GM06990 (cell line): ENCODE measurements around the gene PARP3.

Experiments used
- DNase-seq: peaks from one replicate; pipeline ENCODE4 v3.0.0-alpha.2; 2011; ENCODE audit not compliant: insufficient read length; ENCODE audit errors: extremely low read depth
- H3K27me3 ChIP-seq: replicated peaks from 2 replicates; pipeline ENCODE4 v1.6.0; 2011; ENCODE audit warnings: low read length; ENCODE audit not compliant: control insufficient read depth, insufficient read depth
- H3K36me3 ChIP-seq: 2 replicates; pipeline ENCODE4 v1.5.1; 2011; ENCODE audit warnings: low read length; ENCODE audit not compliant: control insufficient read depth, insufficient read depth
- H3K4me3 ChIP-seq: replicated peaks from 2 replicates; pipeline ENCODE4 v1.5.1; 2011; ENCODE audit warnings: low read depth, mild to moderate bottlenecking, control low read depth, low read length
- TF ChIP-seq, protein P1 (sequence below): IDR thresholded peaks from 2 replicates; pipeline ENCODE4 v1.5.1; 2011; ENCODE audit warnings: low read length, control low read depth, mild to moderate bottlenecking, inconsistent platforms; ENCODE audit not compliant: insufficient read depth, poor library complexity, severe bottlenecking

PARP3 gene

GRCh38 chr3:51933471-51934138 is 8.6 kb upstream of the PARP3 start:
- TF ChIP-seq, protein P1, sequence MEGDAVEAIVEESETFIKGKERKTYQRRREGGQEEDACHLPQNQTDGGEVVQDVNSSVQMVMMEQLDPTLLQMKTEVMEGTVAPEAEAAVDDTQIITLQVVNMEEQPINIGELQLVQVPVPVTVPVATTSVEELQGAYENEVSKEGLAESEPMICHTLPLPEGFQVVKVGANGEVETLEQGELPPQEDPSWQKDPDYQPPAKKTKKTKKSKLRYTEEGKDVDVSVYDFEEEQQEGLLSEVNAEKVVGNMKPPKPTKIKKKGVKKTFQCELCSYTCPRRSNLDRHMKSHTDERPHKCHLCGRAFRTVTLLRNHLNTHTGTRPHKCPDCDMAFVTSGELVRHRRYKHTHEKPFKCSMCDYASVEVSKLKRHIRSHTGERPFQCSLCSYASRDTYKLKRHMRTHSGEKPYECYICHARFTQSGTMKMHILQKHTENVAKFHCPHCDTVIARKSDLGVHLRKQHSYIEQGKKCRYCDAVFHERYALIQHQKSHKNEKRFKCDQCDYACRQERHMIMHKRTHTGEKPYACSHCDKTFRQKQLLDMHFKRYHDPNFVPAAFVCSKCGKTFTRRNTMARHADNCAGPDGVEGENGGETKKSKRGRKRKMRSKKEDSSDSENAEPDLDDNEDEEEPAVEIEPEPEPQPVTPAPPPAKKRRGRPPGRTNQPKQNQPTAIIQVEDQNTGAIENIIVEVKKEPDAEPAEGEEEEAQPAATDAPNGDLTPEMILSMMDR: no peak
- H3K36me3 ChIP-seq: peaks cover 40% of the 10 kb centered on the region

DNA sequence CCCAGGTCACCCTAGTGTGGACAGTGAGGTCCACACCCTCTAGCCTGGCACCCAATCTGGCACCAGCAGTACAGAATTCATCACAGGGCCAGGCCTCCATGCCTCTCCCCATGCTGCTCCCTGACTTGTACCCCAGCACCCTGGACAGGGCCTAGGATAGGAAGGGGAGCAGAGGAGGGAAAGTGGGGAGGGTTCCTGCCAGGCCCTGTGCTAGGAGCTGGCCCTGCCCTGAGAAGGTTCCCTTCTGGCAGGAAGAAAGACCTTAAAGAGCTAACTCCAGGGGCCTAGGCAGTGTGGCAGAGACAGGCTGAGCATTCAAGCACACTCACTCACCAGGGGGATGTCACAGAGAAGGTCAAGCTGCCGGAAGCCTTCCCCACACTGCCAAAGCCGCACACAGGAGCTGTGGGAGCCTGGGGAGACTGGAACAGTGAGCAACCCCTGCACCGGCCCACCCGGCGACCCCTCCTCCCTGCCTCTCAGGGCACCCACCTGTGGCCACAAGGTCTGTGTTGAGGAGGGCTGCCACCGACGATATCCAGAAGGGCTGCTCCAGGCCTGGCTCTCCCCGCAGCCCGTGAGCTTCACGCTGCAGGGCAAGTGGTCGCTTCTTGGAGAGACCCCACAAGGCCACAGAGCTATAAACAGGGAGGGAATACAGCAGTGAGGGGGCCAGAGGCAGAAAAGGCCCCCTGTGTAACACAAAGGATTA is 7.9 kb upstream of the PARP3 start:
- DNase-seq: no peak
- Histone ChIP-seq H3K4me3 (no peak overlapping the region), H3K27me3 (no peaks in the 10 kb centered on the region), H3K36me3 (peaks cover 44% of the 10 kb centered on the region)
- TF ChIP-seq, protein P1: no peak

More at GRCh38 chr3:51933471-51934138, 8.6 kb upstream of the PARP3 start:
- Histone ChIP-seq H3K4me3 (no peak overlapping the region), H3K27me3 (no peaks in the 10 kb centered on the region)
- DNase-seq: no peak

GRCh38 chr3:51934991-51935885 is 6.9 kb upstream of the PARP3 start:
- Histone ChIP-seq H3K27me3 (no peaks in the 10 kb centered on the region), H3K36me3 (peaks cover 45% of the 10 kb centered on the region)

GRCh38 chr3:51935886-51936755 is 6.0 kb upstream of the PARP3 start:
- Histone ChIP-seq H3K36me3 (peaks cover 45% of the 10 kb centered on the region), H3K4me3 (no peak overlapping the region), H3K27me3 (no peaks in the 10 kb centered on the region)
- TF ChIP-seq, protein P1: no peak
- DNase-seq: no peak

More at GRCh38 chr3:51934991-51935885, 6.9 kb upstream of the PARP3 start:
- DNase-seq: no peak
- TF ChIP-seq, protein P1: no peak
- no peak overlapping the region for H3K4me3 ChIP-seq

DNA sequence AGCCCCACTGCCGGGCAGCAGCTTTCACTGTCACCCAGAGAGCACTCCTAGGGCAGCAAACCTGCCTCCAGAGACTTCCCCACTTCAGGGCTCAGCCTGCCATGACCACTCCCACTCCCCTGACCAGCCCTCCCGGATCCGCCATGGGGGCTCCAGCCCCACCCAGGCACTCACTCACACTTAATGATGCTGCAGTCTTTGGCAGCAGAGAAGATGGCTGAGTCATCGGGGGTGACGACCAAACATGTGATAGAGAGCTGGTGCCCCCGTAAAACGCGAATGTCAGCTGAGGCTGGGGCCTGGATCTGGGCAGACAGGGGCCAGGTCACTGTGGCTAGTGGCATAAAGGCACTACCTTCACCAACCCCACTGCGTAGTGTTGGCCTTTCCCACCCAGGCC is 5.1 kb upstream of the PARP3 start:
- Histone ChIP-seq H3K36me3 (peaks cover 45% of the 10 kb centered on the region), H3K4me3 (no peak overlapping the region), H3K27me3 (no peaks in the 10 kb centered on the region)
- DNase-seq: no peak
- TF ChIP-seq, protein P1: no peak
